Stimulated activated naive B cell treated with anti-CD40 and anti-IgM and Interleukin-4, amounts not matched to agents 10 μg/mL and 1 μg/mL and 100 μg/mL, for 72 hours (primary cell): ENCODE results near the gene ZFP92.

Experiments
- ATAC-seq, 2 donors: fragments of 150-1000 bp; cut with Tn5 transposase; replicated peaks; 2 replicates each; pipeline ENCODE4 v1.10.0; 2021; ENCODE audit warnings: moderate library complexity in 1 of 2
- DNase-seq: peaks from one replicate; pipeline ENCODE4 v3.0.0; 2021
- H3K27ac Mint-ChIP-seq: one replicate; pipeline ENCODE4 v1.8.0; 2022; ENCODE audit warnings: mild to moderate bottlenecking, mixed read lengths
- H3K27me3 Mint-ChIP-seq, 2 donors: one replicate each; pipeline ENCODE4 v1.8.0; 2022; ENCODE audit warnings: mixed read lengths in 2 of 2
- H3K36me3 Mint-ChIP-seq, 2 donors: one replicate each; pipeline ENCODE4 v1.8.0; 2022; ENCODE audit warnings: mixed read lengths in 2 of 2, mild to moderate bottlenecking in 1 of 2
- H3K4me1 Mint-ChIP-seq, 2 donors: one replicate each; pipeline ENCODE4 v1.8.0; 2022; ENCODE audit warnings: mixed read lengths in 2 of 2, mild to moderate bottlenecking in 1 of 2
- H3K4me3 Mint-ChIP-seq, 2 donors: one replicate each; pipeline ENCODE4 v1.8.0; 2022; ENCODE audit warnings: mild to moderate bottlenecking in 2 of 2, mixed read lengths in 2 of 2, moderate library complexity in 1 of 2
- H3K9me3 Mint-ChIP-seq, 2 donors: one replicate each; pipeline ENCODE4 v1.8.0; 2022; ENCODE audit warnings: mixed read lengths in 2 of 2, mild to moderate bottlenecking in 1 of 2

ZFP92 gene

GRCh38 chrX:153430796-153431195, 19.5 kb downstream of the ZFP92 start:
- H3K27me3 Mint-ChIP-seq, result peaks cover 0 to 17% of the 10 kb centered on the region in 2 donors
- peaks cover 0 to 10% of the 10 kb centered on the region in 2 donors for H3K36me3 Mint-ChIP-seq
- H3K4me1 Mint-ChIP-seq, result no peaks in the 10 kb centered on the region
- peaks cover 4 to 5% of the 10 kb centered on the region in 2 donors for H3K9me3 Mint-ChIP-seq
- ATAC-seq (no peak), DNase-seq (no peak)
- H3K4me3 Mint-ChIP-seq, result no peak overlapping the region
- H3K27ac Mint-ChIP-seq, result no peak overlapping the region

GRCh38 chrX:153433161-153433680, 21.9 kb downstream of the ZFP92 start:
- Mint-ChIP-seq H3K27ac (no peak overlapping the region), H3K9me3 (no peaks in the 10 kb centered on the region), H3K4me3 (no peak overlapping the region), H3K36me3 (peaks cover 0 to 6% of the 10 kb centered on the region in 2 donors), H3K27me3 (peaks cover 0 to 21% of the 10 kb centered on the region in 2 donors), H3K4me1 (no peaks in the 10 kb centered on the region)
- DNase-seq (no peak), ATAC-seq (no peak)

- H3K36me3 Mint-ChIP-seq, result peaks cover 0 to 6% of the 10 kb centered on the region in 2 donors
- H3K27ac Mint-ChIP-seq, result no peak overlapping the region
- H3K27me3 Mint-ChIP-seq, result peaks cover 4 to 21% of the 10 kb centered on the region in 2 donors
- no peaks in the 10 kb centered on the region for H3K4me1 Mint-ChIP-seq
- no peaks in the 10 kb centered on the region for H3K9me3 Mint-ChIP-seq
- no peak for ATAC-seq
- H3K4me3 Mint-ChIP-seq, result no peak overlapping the region
- DNase-seq, result no peak
Observed at GRCh38 chrX:153433781-153434285, 22.6 kb downstream of the ZFP92 start.

GRCh38 chrX:153434801-153435200, 23.5 kb downstream of the ZFP92 start:
- no peak for ATAC-seq

GRCh38 chrX:153435845-153436244, 24.6 kb downstream of the ZFP92 start:
- Mint-ChIP-seq H3K4me3 (no peak overlapping the region), H3K36me3 (peaks cover 0 to 2% of the 10 kb centered on the region in 2 donors), H3K4me1 (no peaks in the 10 kb centered on the region), H3K9me3 (peaks cover 0 to 5% of the 10 kb centered on the region in 2 donors), H3K27ac (no peak overlapping the region), H3K27me3 (peaks cover 10 to 20% of the 10 kb centered on the region in 2 donors)
- DNase-seq (no peak), ATAC-seq (no peak)

More at GRCh38 chrX:153434801-153435200, 23.5 kb downstream of the ZFP92 start:
- Mint-ChIP-seq H3K9me3 (peaks cover 0 to 2% of the 10 kb centered on the region in 2 donors), H3K4me1 (no peaks in the 10 kb centered on the region), H3K27me3 (peaks cover 10 to 22% of the 10 kb centered on the region in 2 donors), H3K27ac (no peak overlapping the region), H3K4me3 (no peak overlapping the region), H3K36me3 (peaks cover 0 to 6% of the 10 kb centered on the region in 2 donors)
- no peak for DNase-seq

- H3K4me3 Mint-ChIP-seq, result no peak overlapping the region
- H3K27me3 Mint-ChIP-seq, result peaks cover 10 to 17% of the 10 kb centered on the region in 2 donors
- no peaks in the 10 kb centered on the region for H3K4me1 Mint-ChIP-seq
- no peak for ATAC-seq
- no peak overlapping the region for H3K27ac Mint-ChIP-seq
- DNase-seq, result no peak
- no peaks in the 10 kb centered on the region for H3K36me3 Mint-ChIP-seq
- H3K9me3 Mint-ChIP-seq, result peaks cover 0 to 5% of the 10 kb centered on the region in 2 donors
Observed at GRCh38 chrX:153438532-153438931, 27.3 kb downstream of the ZFP92 start.

- no peak for DNase-seq
- Mint-ChIP-seq H3K36me3 (peaks cover 0 to 3% of the 10 kb centered on the region in 2 donors), H3K27ac (no peak overlapping the region), H3K4me1 (no peaks in the 10 kb centered on the region), H3K27me3 (peaks cover 10 to 12% of the 10 kb centered on the region in 2 donors), H3K4me3 (no peak overlapping the region), H3K9me3 (peaks cover 0 to 5% of the 10 kb centered on the region in 2 donors)
- ATAC-seq, result no peak
Observed at GRCh38 chrX:153439977-153440376, 28.7 kb downstream of the ZFP92 start.

- no peak for ATAC-seq
- H3K27me3 Mint-ChIP-seq, result peaks cover 10 to 12% of the 10 kb centered on the region in 2 donors
- H3K4me3 Mint-ChIP-seq, result no peak overlapping the region
- peaks cover 0 to 3% of the 10 kb centered on the region in 2 donors for H3K36me3 Mint-ChIP-seq
- H3K4me1 Mint-ChIP-seq, result no peaks in the 10 kb centered on the region
- H3K27ac Mint-ChIP-seq, result no peak overlapping the region
- peaks cover 0 to 5% of the 10 kb centered on the region in 2 donors for H3K9me3 Mint-ChIP-seq
- no peak for DNase-seq
Observed at GRCh38 chrX:153440556-153441135, 29.4 kb downstream of the ZFP92 start.

- H3K4me1 Mint-ChIP-seq, result no peaks in the 10 kb centered on the region
- H3K4me3 Mint-ChIP-seq, result no peak overlapping the region
- no peak overlapping the region for H3K27ac Mint-ChIP-seq
- H3K36me3 Mint-ChIP-seq, result peaks cover 0 to 3% of the 10 kb centered on the region in 2 donors
- DNase-seq, result no peak
- peaks cover 0 to 5% of the 10 kb centered on the region in 2 donors for H3K9me3 Mint-ChIP-seq
- no peak for ATAC-seq
- peaks cover 10 to 12% of the 10 kb centered on the region in 2 donors for H3K27me3 Mint-ChIP-seq
Observed at GRCh38 chrX:153441296-153441695, 30.0 kb downstream of the ZFP92 start.

- H3K4me3 Mint-ChIP-seq, result no peak overlapping the region
- H3K27me3 Mint-ChIP-seq, result peaks cover 8 to 10% of the 10 kb centered on the region in 2 donors
- DNase-seq (no peak), ATAC-seq (no peak)
- peaks cover 0 to 5% of the 10 kb centered on the region in 2 donors for H3K9me3 Mint-ChIP-seq
- no peaks in the 10 kb centered on the region for H3K4me1 Mint-ChIP-seq
- H3K36me3 Mint-ChIP-seq, result peaks cover 0 to 3% of the 10 kb centered on the region in 2 donors
- no peak overlapping the region for H3K27ac Mint-ChIP-seq
Observed at GRCh38 chrX:153441981-153442380, 30.7 kb downstream of the ZFP92 start.

- Mint-ChIP-seq H3K27ac (no peak overlapping the region), H3K9me3 (peaks cover 0 to 5% of the 10 kb centered on the region in 2 donors), H3K4me3 (no peak overlapping the region), H3K27me3 (peaks cover 4 to 10% of the 10 kb centered on the region in 2 donors), H3K36me3 (peaks cover 3% of the 10 kb centered on the region in 2 donors), H3K4me1 (no peaks in the 10 kb centered on the region)
- DNase-seq (no peak), ATAC-seq (no peak)
Observed at GRCh38 chrX:153442463-153442862, 31.2 kb downstream of the ZFP92 start.

GRCh38 chrX:153443476-153444332, 32.4 kb downstream of the ZFP92 start:
- Mint-ChIP-seq H3K9me3 (peaks cover 0 to 5% of the 10 kb centered on the region in 2 donors), H3K36me3 (peaks cover 3% of the 10 kb centered on the region in 2 donors), H3K4me3 (no peak overlapping the region), H3K27ac (no peak overlapping the region), H3K4me1 (no peaks in the 10 kb centered on the region), H3K27me3 (peaks cover 4 to 7% of the 10 kb centered on the region in 2 donors)
- DNase-seq, result no peak
- no peak for ATAC-seq

GRCh38 chrX:153444333-153445011, 33.2 kb downstream of the ZFP92 start:
- Mint-ChIP-seq H3K27ac (no peak overlapping the region), H3K27me3 (peaks cover 0 to 4% of the 10 kb centered on the region in 2 donors), H3K4me3 (no peak overlapping the region), H3K9me3 (peaks cover 0 to 5% of the 10 kb centered on the region in 2 donors), H3K36me3 (peaks cover 6 to 8% of the 10 kb centered on the region in 2 donors), H3K4me1 (no peaks in the 10 kb centered on the region)
- ATAC-seq, result no peak
- DNase-seq, result no peak
